ENCODE data around the gene GEMIN4.

The GEMIN4 gene

DNA sequence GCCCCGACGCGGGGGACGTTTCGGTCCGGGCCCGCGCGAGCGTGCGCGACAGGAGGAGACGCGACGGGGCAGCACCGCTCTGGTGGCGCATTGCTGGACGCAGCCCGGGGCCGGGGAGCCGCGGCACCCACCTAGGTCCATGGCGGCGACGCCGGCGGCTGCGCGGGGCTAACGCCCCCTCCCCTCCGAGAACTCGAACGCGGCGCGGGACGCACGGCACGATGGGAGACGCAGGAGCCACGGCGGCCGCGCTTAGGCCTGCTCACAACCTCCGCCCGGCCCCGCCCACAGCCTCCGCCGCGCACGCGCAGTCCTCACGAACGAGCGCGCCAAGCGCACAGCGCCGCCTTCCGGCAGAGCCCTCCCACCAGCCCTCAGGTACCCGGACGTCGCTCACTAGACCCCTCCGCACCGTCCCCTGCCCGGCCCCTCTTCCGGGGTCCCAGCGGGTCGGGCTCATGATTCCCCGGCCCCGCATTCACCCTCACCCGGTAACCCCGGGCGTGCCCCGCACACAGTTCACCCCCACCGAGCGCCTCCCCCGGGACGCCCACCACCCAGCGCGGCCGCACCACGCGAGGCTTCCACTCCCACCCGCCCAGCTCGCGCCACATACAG is at the start of gene GEMIN4:
Gene GEMIN4 (minus strand): TSS at position 263 of the 618 bp plus-strand sequence. CDS start 122 bp downstream, at position 141.
- Histone ChIP-seq H3K36me3 (peaks cover 43% of the 10 kb centered on the region), H3K27ac (peak within 1 kb of the TSS; percentile 97)
- TF ChIP-seq Cebpa-rat (IDR thresholded peaks at IDR 0.05), result no peak

DNA sequence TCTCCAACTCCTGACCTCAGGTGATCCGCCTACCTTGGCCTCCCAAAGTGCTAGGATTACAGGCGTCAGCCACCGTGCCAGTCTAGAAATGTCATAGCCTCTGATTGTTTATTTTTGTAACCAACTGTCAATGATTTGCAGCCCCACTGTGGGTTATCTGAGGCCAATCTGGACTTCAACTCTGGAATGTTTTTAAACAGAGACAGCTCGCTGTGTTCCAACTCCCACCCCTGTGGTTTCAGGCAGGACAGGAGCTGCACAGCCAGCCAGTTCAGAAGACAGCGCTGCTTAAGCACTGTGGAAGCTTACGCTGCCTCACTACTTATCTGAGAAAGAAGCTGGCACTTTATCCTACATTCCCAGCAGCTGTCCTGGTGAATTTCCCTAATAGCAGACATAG is 49.6 kb upstream of the GEMIN4 start:
- Histone ChIP-seq H3K36me3 (peaks cover 56% of the 10 kb centered on the region), H3K27ac (peak overlapping the region; percentile 97), H3K9ac (peak overlapping the region; percentile 96), H3K4me2 (peak overlapping the region; percentile 98), H3K4me3 (peak overlapping the region; percentile 76), H3K27me3 (no peaks in the 10 kb centered on the region), H3K4me1 (peaks cover 88% of the 10 kb centered on the region), H4K20me1 (0 out of 2 replicates have a peak, but pooled peaks cover under 1% of the 10 kb centered on the region), H3K9me3 (no peaks in the 10 kb centered on the region)
- no peak for TF ChIP-seq Cebpa-rat (IDR thresholded peaks at IDR 0.05)

More for the DNA sequence above, at the start of gene GEMIN4:
- Histone ChIP-seq H4K20me1 (peaks cover 41% of the 10 kb centered on the region), H3K4me2 (peak within 1 kb of the TSS; percentile 99), H3K27me3 (no peaks in the 10 kb centered on the region), H3K4me3 (peak within 1 kb of the TSS; percentile 85), H3K4me1 (peaks cover 44% of the 10 kb centered on the region), H3K9ac (peak within 1 kb of the TSS; percentile 96), H3K9me3 (no peaks in the 10 kb centered on the region)

- H3K36me3 ChIP-seq, result peaks cover 61% of the 10 kb centered on the region
- H3K4me2 ChIP-seq, result peak overlapping the region; percentile 98
- peak overlapping the region; percentile 76 for H3K4me3 ChIP-seq
- H3K27ac ChIP-seq, result peak overlapping the region; percentile 97
- H3K9ac ChIP-seq, result peak overlapping the region; percentile 96
- H3K4me1 ChIP-seq, result peaks cover 88% of the 10 kb centered on the region
- no peak for TF ChIP-seq Cebpa-rat (IDR thresholded peaks at IDR 0.05)
- no peaks in the 10 kb centered on the region for H4K20me1 ChIP-seq
- H3K9me3 ChIP-seq, result no peaks in the 10 kb centered on the region
- no peaks in the 10 kb centered on the region for H3K27me3 ChIP-seq
These were observed 48.6 kb upstream of the GEMIN4 start for GRCh38 chr17:800446-801242.

DNA sequence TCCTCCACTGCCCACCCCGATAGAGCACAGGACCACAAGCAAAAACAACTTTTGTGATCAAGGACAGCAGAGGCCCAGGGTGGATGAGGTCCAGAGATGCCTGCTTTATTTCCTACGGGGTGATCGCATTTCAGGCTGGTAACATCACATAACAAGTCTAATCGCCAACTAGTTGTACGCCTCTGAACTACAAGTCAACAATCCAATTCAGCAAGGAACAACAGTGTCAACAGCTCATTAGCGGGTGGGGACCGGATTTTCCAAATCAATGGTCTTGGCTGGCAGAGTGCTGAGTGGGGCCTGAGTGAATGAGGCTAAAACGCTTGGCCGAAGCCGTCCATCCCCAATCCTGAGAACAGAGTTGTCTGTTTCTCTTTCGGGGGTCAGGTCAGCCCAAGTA is 47.2 kb upstream of the GEMIN4 start:
- TF ChIP-seq Cebpa-rat (IDR thresholded peaks at IDR 0.05), result no peak
- Histone ChIP-seq H3K4me3 (peak overlapping the region; percentile 51; the same call in 1 of the 2 replicates), H3K4me2 (peak overlapping the region; percentile 98), H3K9me3 (no peaks in the 10 kb centered on the region), H3K4me1 (peaks cover 89% of the 10 kb centered on the region), H3K36me3 (peaks cover 56% of the 10 kb centered on the region), H3K27me3 (no peaks in the 10 kb centered on the region), H4K20me1 (no peaks in the 10 kb centered on the region), H3K9ac (peak overlapping the region; percentile 74), H3K27ac (peak overlapping the region; percentile 97)

GRCh38 chr17:798246-798645 is 46.2 kb upstream of the GEMIN4 start:
- Histone ChIP-seq H3K27ac (peak overlapping the region; percentile 97), H3K36me3 (peaks cover 45% of the 10 kb centered on the region)
- TF ChIP-seq Cebpa-rat (IDR thresholded peaks at IDR 0.05), result no peak

GRCh38 chr17:797236-797840 is 45.3 kb upstream of the GEMIN4 start:
- TF ChIP-seq Cebpa-rat (IDR thresholded peaks at IDR 0.05), result no peak
- Histone ChIP-seq H3K4me2 (peak overlapping the region; percentile 98), H3K9me3 (no peaks in the 10 kb centered on the region), H4K20me1 (peaks cover 6% of the 10 kb centered on the region; the same call in 1 of the 2 replicates), H3K4me3 (no peak overlapping the region; the same call in 1 of the 2 replicates), H3K36me3 (peaks cover 43% of the 10 kb centered on the region), H3K4me1 (peaks cover 85% of the 10 kb centered on the region), H3K27me3 (no peaks in the 10 kb centered on the region), H3K9ac (peak overlapping the region; percentile 31; the same call in 1 of the 2 replicates), H3K27ac (peak overlapping the region; percentile 97)

More at GRCh38 chr17:798246-798645, 46.2 kb upstream of the GEMIN4 start:
- Histone ChIP-seq H3K27me3 (no peaks in the 10 kb centered on the region), H3K9me3 (no peaks in the 10 kb centered on the region), H3K4me3 (peak overlapping the region; percentile 51), H3K4me1 (peaks cover 89% of the 10 kb centered on the region), H3K9ac (peak overlapping the region; percentile 74), H3K4me2 (peak overlapping the region; percentile 98), H4K20me1 (peaks cover 6% of the 10 kb centered on the region; the same call in 1 of the 2 replicates)

- Histone ChIP-seq H3K4me1 (peaks cover 80% of the 10 kb centered on the region), H3K9me3 (no peaks in the 10 kb centered on the region), H3K4me2 (peak overlapping the region; percentile 98), H4K20me1 (peaks cover 11% of the 10 kb centered on the region; the same call in 1 of the 2 replicates), H3K27ac (peak overlapping the region; percentile 97), H3K27me3 (no peaks in the 10 kb centered on the region), H3K9ac (peak overlapping the region; percentile 31), H3K4me3 (no peak overlapping the region), H3K36me3 (peaks cover 48% of the 10 kb centered on the region)
- TF ChIP-seq Cebpa-rat (IDR thresholded peaks at IDR 0.05), result no peak
These were observed 44.5 kb upstream of the GEMIN4 start for GRCh38 chr17:796609-797008.

DNA sequence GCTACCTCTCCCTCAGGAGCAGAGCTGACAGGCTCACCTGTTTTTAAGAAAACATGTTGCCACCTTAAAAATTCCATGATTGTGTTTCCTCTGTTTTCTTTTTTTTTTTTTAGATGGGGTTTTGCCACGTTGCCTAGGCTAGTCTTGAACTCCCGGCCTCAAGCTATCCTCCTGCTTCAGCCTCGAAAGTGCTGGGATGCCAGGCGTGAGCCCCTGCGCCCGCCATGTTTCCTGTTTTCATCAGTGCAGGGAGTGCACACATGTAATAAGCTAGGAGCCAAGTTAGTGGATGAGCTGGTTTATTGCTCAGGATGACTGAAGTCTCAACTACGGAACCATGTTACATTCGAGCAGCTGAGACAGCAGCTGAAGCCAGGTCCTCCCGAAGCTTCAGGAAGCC is 43.7 kb upstream of the GEMIN4 start:
- H4K20me1 ChIP-seq, result peaks cover 18% of the 10 kb centered on the region; the same call in 1 of the 2 replicates

GRCh38 chr17:795276-795675 is 43.2 kb upstream of the GEMIN4 start:
- H3K4me3 ChIP-seq, result 0 out of 2 replicates have a peak overlapping the region, but pooled peaks have one; percentile 14
- H3K4me1 ChIP-seq, result peaks cover 73% of the 10 kb centered on the region
- H3K27ac ChIP-seq, result peak overlapping the region; percentile 64
- H3K9ac ChIP-seq, result peak overlapping the region; percentile 20
- H3K36me3 ChIP-seq, result peaks cover 55% of the 10 kb centered on the region
- H3K9me3 ChIP-seq, result no peaks in the 10 kb centered on the region
- H3K4me2 ChIP-seq, result peak overlapping the region; percentile 98
- peaks cover 19% of the 10 kb centered on the region; the same call in 1 of the 2 replicates for H4K20me1 ChIP-seq
- H3K27me3 ChIP-seq, result no peaks in the 10 kb centered on the region
- no peak for TF ChIP-seq Cebpa-rat (IDR thresholded peaks at IDR 0.05)

More for the DNA sequence above, 43.7 kb upstream of the GEMIN4 start:
- Histone ChIP-seq H3K27ac (peak overlapping the region; percentile 64), H3K27me3 (no peaks in the 10 kb centered on the region), H3K36me3 (peaks cover 56% of the 10 kb centered on the region), H3K4me3 (no peak overlapping the region), H3K4me2 (peak overlapping the region; percentile 98), H3K4me1 (peaks cover 78% of the 10 kb centered on the region), H3K9me3 (no peaks in the 10 kb centered on the region), H3K9ac (peak overlapping the region; percentile 20)
- no peak for TF ChIP-seq Cebpa-rat (IDR thresholded peaks at IDR 0.05)
